GM19463 (cell line): ENCODE results near the gene TMF1.

Experiments
- ATAC-seq: cut with Tn5 transposase; IDR thresholded peaks from one replicate; pipeline ENCODE4 v1.9.1; 2021; ENCODE audit warnings: mild to moderate bottlenecking, moderate library complexity; ENCODE audit not compliant: unreplicated experiment

TMF1 gene, protein sequence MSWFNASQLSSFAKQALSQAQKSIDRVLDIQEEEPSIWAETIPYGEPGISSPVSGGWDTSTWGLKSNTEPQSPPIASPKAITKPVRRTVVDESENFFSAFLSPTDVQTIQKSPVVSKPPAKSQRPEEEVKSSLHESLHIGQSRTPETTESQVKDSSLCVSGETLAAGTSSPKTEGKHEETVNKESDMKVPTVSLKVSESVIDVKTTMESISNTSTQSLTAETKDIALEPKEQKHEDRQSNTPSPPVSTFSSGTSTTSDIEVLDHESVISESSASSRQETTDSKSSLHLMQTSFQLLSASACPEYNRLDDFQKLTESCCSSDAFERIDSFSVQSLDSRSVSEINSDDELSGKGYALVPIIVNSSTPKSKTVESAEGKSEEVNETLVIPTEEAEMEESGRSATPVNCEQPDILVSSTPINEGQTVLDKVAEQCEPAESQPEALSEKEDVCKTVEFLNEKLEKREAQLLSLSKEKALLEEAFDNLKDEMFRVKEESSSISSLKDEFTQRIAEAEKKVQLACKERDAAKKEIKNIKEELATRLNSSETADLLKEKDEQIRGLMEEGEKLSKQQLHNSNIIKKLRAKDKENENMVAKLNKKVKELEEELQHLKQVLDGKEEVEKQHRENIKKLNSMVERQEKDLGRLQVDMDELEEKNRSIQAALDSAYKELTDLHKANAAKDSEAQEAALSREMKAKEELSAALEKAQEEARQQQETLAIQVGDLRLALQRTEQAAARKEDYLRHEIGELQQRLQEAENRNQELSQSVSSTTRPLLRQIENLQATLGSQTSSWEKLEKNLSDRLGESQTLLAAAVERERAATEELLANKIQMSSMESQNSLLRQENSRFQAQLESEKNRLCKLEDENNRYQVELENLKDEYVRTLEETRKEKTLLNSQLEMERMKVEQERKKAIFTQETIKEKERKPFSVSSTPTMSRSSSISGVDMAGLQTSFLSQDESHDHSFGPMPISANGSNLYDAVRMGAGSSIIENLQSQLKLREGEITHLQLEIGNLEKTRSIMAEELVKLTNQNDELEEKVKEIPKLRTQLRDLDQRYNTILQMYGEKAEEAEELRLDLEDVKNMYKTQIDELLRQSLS

DNA sequence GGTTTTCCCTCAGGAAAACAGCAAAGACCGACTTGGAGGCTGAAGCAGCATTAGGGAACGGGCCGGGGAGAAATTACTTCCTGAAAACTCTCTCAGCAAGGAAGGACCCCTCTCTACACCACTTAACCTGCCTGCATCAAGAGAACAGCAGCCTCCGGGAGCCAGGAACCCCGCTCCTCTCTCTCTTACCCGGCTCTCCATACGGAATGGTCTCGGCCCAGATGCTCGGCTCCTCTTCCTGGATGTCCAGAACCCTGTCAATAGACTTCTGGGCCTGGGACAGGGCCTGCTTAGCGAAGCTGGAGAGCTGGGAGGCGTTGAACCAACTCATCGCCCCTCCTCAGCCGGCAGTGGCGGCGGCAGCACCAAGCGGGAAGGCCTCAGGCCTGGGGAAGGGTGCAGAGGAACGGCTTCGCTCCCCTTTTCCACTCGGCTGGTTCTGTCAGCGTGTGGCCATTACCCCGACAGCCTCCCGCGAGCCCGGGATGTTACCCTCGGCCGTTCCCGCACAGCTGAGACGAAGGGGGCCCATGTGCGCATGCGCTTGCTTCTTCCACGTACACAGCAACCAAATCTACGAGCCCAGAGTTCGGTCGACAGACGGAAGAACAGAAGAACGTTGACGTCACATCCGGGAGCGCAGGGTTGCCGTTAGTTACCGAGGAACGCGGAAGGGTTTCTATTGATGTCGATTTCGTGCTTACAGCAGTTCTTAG is at the start of gene TMF1:
Gene TMF1, minus strand, starts transcription at position 578 of the 716 bp plus-strand sequence. Its CDS starts 247 bp downstream, at position 331.
- peak; percentile 95 for ATAC-seq

DNA sequence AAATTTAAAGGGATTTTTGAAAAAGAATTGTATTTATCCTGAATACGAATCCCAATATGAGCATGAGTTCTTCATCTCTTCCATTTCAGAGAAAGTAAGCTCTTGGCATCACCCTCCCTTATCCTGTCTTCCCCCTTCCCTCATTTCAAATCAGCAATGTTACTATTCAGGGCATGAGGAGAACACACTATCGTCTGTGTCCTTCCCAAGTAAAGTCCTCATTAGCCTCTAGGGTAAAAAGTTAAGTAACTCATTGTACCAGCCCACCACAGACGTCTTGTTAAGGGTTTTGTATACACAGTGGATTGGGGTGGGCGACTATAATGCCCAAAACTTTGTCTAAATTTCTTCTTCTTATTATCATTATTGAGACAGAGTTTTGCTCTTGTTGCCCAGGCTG is 47.4 kb upstream of the TMF1 start:
- ATAC-seq = no peak

DNA sequence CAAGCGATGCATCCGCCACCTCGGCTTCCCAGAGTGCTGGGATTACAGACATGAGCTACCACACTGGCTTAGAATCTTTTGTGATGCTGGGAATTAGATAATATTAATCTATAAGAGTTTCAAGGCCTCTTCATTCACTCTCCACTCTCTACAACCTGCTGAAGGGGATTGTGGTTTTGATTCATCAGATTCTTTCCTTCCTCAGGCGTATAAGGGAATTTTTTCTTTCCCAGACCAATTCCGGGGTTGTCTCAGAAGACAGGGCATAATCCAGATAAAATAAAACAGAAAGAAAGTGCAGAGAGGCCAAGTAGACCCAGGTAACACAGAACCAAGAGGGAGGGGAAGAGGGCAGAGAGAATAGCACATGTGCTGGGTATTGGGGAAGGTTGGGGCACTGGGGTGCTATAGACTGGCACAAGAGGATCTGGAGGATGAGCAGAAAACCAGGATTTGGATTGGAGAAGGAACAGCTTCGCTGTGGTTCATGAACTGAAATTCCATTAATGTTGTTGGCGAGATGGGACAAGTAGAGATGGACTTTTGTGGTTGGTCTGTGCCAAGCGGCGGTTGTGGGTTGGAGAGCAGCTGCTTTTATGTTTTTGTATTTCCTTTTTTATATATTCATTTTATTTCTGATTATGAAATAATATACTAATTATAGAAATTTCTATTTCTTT is 45.4 kb upstream of the TMF1 start:
- no peak for ATAC-seq

DNA sequence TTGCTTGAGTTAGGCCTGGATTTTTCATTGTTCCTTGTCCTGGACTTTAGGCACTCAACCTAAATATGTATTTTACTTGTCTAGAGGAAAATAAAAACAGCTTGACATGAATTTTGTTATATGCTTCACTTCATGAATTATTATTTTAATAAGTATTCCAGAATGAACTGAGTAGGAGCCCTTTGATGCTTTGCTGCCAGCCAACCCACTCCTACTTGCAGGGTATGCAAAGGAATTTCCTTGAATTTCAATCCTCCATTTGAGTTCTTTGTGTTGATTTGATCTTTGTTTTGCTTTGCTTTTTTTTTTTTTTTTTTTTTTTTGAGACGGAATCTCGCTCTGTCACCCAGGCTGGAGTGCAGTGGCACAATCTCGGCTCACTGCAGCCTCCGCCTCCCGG is 44.2 kb upstream of the TMF1 start:
- no peak for ATAC-seq

DNA sequence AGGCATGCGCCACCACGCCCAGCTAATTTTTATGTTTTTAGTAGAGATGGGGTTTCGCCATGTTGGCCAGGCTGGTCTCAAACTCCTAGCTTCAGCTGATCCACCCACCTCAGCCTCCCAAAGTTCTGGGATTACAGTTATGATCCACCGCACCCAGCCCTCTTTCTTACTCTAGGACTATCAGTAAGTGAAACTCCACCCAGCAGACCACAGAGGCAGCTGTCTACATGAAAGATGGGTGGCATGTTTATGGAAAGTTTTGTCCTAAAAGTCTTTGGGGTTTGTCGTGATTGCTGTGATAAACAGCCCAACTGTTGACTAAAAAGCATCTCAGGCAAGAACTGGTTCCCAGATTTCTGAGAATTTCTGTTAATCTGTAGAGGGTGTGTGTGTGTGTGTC is 43.5 kb upstream of the TMF1 start:
- no peak for ATAC-seq

DNA sequence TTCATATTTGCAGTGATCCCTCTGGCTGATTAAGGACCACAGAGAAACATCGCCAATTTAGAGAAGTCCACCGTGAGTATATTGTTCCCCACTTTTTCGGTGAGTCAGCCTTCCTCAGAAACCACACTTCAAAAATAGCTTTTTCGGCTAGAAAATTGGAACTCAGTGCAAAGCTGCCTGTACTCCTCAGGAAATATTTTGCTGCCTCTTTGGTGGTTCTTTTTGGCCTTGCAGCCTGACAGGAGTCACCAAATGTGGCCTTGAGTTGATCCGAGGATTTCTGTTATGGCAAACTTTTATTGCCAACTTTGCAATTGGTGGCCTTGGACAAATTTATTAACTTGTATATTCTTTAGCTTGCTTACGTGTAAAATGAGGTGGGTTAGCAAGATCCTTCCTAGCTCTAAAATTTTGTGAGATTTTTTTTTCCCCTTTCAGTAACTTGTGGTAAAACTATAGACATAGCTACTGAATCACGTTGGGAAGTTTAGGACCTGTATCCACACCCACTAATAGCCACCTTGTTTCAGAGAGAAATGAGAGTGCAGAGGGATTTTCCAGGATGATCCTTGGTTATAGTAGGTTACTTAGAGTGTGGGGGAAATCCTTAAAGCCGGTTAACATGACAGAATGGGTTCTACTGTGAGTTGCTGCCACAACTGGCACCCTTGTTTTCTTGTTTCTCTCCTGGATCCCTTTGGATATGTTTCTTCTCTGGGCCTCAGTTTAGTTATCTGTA is 42.5 kb upstream of the TMF1 start:
- ATAC-seq = no peak

DNA sequence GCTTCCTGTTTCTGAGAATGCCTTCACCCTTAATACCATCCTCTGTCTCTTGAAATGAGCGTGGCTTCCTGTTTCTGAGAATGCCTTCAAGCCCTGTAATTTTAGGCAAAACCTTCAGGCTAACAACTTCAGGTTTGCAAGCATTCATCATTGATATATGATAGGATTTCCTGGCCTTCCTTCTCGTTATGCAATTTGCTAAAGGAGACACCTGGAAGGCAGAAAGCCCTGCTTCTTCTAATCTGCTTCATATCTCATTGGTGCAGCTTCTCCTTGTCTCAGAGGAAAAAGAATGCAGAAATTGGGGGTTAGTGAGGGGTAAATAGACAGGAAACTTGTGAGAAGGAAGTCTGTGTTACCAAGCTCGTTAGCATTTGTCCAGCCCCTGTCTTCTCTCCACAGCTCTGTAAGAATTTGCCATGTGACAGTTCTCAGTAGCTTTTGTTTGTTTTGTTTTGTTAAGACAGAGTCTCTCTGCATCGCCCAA is 39.9 kb upstream of the TMF1 start:
- ATAC-seq = peak; percentile 71

DNA sequence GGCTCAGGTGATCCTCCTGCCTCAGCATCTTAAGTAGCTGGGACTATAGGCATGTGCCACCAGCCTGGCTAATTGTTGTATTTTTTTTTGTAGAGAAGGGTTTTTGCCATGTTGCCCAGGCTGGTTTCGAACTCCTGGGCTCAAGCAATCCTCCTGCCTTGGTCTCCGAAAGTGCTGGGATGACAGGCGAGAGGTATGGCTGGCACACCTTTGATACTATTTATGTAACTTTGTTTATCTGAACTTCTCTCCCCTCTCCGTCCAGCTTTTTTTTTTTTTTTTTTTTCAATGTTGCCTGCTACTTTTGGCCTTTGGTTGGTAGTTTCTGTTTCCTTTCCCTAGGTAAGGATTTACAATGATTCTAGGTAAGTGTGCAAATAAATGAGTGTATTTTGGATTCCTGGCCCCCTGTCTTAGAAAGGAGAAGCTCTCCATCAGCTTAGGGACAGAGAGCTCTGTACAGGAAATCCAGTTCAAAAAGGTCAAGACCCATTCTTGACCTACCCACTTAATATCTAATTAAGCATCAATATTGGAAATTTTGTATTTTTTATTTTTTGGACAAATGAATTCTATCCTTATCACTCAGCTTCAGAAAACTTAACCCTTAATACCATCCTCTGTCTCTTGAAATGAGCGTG is 39.4 kb upstream of the TMF1 start:
- ATAC-seq = no peak

DNA sequence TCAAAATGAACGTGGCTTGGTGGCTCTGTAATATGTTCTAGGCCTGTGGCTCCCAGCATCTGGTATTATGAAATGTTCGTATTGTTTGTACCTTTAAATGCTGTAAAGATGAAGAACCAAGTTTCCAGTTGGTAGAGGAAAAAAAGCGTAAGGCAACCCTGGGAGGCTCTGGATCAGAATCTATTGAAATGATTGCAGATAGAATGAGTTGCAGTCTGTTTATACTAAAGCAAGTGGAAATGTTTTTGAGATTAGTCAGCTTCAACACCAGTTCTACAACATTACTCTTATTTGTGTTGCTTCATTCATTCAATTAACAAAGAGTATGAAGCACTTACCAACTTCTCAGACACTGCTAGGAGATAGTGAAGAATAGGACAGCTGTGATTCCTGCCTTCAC is 37.9 kb upstream of the TMF1 start:
- no peak for ATAC-seq

DNA sequence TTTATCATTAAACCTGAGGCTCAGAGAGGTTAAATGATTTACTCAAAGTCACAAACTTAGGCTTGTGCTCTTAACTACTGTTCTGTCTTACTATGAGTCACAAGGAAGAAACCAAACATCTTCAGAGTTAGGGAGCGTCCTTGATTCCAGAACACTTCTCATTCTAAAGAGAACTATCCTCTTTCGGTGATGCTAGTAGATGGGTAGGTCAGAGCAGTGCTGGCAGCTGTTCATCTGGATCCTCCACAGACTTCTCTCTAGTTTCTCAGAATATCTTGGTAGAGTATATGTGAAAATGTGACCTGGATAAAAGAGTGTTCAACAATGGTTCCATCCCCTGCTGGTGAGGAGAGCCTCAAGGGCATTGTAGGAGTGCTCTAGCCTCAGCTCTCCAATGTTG is 35.9 kb upstream of the TMF1 start:
- ATAC-seq = peak; percentile 25

DNA sequence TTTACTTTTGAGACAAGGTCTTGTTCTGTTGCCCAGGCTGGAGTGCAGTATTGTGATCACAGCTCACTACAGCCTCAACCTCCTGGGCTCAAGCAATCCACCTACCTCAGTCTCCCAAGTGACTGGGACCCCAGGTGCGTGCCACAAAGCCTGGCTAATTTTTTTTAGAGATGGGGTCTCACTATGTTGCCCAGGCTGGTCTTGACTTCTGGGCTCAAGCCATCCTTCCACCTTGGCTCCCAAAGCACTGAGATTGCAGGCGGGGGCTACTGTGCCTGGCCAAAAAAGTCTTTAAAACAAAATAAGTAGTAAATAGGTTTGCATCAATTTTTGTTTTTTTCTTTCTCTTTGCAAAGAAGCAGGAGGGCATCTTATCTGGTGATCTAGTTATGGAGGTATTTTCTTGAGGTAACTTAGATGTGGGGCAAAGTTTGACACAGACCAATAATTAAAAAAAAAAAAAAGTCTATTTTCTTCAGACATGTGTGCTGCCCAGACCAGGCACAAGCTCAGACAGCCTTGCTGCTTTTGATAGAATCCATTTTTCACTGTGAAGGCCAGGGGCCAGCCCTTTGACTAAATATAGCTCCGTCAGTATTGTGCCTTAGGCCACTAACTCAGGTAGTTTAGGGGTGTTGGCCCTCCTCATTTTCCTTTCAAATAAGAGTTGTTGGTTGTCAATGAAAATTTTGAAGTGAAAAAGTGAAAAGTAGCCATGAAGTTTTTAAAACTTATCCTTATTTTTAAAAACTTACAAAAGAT is 35.1 kb upstream of the TMF1 start:
- ATAC-seq = no peak

DNA sequence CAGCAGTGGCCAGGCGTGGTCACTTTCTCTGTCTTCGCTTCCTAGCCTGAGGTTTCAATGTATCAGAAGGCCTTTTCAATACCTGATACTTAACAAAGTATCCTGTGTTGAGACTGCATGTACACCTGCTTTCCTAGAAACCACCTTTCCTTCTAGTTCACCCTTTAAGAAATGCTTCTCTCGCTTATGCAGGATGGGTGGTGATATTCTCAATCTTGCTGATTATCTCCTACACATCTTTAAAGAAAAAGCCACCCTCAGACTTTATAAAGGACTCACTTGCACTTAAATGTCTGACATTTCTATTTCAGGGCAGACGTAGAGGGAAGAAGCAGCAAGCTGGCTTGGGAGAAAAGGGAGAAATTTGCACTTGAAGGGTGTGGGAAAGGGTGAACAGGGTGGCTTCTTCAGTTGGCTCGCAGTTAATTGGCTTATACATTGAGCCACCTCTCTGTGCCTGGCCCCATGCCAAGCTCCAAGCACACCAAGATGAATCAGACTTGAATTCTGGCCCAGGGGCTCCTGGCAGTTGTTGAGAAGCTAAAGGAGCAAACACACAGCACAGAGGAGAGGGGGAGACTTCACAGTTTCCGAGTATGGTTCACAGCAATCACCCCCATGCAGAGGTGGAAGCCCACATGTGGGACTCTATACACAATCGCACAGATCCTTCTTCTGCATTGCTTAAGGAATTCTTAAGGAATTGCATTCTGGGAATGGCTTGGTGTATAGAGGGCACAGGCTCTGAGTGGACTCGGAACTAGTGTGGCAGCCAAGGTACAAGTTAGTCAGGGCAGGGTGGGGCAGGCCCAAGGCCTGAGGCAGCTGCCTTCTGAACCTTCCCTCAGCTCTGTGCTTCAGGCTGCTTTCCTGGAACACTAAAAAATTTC is 33.9 kb upstream of the TMF1 start:
- no peak for ATAC-seq

DNA sequence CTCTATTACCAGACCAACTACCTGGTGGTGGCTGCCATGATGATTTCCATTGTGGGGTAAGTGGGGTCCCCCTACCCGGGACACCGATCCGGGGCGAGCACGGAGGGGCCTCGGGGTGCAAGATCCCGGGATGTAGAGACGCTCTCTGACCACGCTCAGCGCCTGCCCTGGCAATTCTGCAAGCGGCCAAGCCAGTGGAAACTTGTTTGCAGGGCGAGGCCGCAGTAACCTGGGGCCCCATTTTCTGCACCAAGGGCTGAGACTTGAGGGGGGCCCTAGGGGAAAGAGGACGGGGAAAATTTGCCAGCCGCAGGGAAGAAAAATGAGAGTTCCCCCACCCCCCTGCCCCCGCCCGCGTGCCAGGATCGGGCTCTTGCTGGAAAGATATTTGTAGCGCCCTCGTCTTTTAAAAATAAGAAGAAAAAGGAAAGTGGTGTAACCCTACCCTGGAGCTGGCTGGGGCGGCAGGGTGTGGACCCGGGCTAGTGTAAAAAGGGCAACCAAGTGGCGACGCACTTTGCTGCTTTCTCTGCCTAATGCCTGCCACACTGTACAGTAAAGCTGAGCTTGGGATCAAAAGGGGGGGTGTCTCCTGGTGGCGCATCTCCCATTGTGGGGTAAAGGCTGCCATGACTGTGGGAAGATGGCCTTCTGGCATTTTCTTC is 33.2 kb upstream of the TMF1 start:
- no peak for ATAC-seq

DNA sequence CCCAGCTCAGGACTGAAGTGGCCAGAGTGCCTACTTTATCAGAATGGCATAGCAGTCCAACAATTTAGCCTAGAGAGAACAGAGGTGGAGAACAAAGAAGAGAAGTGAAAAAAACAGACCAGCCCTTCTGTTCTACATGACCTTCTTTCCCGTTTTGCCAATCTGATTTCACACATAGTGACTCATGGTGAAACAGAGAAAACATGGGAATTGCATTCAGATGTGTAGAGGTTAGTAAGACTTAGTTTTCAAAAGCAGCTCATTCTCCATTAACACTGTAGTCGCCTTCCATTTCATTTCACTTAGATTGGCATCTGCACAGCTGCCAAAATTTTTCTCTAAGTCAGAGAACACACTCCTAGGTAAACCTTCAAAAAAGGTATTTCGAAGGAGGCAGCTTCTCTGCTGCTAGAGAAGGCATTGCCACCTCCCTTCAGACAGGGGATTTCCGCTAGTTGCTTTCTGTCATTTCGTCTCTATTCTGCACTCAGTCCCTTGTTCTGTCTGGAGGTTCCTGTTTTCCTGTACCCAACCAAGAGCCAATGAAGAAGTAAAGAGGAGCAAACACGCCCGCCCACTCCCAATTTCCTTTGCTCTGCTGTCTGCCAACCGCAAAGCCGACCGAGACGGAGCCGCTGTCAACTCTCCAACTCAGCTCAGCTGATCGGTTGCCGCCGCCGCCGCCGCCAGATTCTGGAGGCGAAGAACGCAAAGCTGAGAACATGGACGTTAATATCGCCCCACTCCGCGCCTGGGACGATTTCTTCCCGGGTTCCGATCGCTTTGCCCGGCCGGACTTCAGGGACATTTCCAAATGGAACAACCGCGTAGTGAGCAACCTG is 32.4 kb upstream of the TMF1 start, which contains the start of gene ARL6IP5:
Gene ARL6IP5, plus strand, starts transcription at position 612 of the 842 bp plus-strand sequence. Its CDS starts 111 bp downstream, at position 723.
- ATAC-seq = peak; percentile 37

DNA sequence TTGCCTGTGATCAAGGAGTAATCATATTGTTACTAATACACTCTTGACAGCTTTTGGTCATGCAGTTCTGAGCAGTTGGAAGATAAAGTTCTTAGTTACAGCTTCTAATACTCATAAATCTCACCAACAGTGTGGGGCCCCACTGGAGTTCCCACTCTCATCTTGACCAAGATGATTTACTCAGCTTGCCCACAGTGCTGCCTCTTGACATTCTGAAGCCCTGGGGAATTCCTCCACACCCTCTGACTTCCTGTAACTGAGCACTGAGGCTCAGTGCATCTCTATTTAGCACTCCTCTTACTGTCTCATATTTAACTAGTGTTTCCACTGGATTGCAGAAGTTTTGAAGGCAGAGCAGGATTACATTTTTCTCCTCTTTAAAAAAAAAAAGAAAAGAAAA is 30.7 kb upstream of the TMF1 start:
- ATAC-seq = peak; percentile 52

DNA sequence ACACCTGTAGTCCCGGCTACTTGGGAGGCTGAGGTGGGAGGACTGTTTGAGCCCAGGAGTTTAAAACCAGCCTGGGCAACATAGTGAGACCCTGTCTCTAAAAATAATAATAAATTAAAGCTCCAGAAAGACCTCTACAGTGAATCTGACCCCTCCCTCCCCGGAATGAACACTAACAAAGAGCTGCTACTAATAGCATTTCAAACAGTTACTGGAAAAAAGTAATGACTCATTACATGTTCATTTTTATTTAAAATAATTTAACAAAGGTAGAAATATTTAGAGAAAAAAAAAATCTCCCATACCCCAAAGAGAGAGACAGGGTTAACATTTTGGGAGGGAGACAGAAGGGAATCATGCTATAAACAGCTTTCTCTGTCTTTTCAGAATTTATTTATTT is 30.2 kb upstream of the TMF1 start:
- ATAC-seq = no peak
